ENCODE data around the gene DNPH1. TPM values are rescaled to one million over a fixed set of nuclear protein-coding genes. Genes with fewer than 3 reads are reported as not detected.

Gene DNPH1
- total and polyA plus RNA-seq, 2 of the 8 experiments (the other 6 are each of a cell fraction or from before 2014, with no cell fraction given): 33.9 to 134 TPM

DNA sequence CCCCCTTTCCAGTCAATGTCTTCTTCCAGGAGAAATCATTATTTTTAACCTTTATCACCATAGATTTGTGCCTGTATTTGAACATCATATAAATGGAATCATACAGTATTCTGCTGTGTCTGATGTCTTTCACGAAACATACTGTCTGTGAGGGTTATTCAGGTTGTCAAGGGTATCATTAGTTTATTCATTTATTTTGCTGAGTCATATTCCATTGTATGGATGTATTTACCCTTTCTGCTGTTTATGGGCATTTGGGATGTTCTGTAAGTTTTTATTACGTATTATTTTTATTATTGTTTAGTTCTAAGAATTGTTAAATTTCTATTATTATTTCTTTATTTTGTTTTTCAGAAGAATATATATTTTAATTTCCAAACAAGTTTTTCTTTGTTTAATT is 22.0 kb downstream of the DNPH1 start (continued):
- TF ChIP-seq, protein P1, sequence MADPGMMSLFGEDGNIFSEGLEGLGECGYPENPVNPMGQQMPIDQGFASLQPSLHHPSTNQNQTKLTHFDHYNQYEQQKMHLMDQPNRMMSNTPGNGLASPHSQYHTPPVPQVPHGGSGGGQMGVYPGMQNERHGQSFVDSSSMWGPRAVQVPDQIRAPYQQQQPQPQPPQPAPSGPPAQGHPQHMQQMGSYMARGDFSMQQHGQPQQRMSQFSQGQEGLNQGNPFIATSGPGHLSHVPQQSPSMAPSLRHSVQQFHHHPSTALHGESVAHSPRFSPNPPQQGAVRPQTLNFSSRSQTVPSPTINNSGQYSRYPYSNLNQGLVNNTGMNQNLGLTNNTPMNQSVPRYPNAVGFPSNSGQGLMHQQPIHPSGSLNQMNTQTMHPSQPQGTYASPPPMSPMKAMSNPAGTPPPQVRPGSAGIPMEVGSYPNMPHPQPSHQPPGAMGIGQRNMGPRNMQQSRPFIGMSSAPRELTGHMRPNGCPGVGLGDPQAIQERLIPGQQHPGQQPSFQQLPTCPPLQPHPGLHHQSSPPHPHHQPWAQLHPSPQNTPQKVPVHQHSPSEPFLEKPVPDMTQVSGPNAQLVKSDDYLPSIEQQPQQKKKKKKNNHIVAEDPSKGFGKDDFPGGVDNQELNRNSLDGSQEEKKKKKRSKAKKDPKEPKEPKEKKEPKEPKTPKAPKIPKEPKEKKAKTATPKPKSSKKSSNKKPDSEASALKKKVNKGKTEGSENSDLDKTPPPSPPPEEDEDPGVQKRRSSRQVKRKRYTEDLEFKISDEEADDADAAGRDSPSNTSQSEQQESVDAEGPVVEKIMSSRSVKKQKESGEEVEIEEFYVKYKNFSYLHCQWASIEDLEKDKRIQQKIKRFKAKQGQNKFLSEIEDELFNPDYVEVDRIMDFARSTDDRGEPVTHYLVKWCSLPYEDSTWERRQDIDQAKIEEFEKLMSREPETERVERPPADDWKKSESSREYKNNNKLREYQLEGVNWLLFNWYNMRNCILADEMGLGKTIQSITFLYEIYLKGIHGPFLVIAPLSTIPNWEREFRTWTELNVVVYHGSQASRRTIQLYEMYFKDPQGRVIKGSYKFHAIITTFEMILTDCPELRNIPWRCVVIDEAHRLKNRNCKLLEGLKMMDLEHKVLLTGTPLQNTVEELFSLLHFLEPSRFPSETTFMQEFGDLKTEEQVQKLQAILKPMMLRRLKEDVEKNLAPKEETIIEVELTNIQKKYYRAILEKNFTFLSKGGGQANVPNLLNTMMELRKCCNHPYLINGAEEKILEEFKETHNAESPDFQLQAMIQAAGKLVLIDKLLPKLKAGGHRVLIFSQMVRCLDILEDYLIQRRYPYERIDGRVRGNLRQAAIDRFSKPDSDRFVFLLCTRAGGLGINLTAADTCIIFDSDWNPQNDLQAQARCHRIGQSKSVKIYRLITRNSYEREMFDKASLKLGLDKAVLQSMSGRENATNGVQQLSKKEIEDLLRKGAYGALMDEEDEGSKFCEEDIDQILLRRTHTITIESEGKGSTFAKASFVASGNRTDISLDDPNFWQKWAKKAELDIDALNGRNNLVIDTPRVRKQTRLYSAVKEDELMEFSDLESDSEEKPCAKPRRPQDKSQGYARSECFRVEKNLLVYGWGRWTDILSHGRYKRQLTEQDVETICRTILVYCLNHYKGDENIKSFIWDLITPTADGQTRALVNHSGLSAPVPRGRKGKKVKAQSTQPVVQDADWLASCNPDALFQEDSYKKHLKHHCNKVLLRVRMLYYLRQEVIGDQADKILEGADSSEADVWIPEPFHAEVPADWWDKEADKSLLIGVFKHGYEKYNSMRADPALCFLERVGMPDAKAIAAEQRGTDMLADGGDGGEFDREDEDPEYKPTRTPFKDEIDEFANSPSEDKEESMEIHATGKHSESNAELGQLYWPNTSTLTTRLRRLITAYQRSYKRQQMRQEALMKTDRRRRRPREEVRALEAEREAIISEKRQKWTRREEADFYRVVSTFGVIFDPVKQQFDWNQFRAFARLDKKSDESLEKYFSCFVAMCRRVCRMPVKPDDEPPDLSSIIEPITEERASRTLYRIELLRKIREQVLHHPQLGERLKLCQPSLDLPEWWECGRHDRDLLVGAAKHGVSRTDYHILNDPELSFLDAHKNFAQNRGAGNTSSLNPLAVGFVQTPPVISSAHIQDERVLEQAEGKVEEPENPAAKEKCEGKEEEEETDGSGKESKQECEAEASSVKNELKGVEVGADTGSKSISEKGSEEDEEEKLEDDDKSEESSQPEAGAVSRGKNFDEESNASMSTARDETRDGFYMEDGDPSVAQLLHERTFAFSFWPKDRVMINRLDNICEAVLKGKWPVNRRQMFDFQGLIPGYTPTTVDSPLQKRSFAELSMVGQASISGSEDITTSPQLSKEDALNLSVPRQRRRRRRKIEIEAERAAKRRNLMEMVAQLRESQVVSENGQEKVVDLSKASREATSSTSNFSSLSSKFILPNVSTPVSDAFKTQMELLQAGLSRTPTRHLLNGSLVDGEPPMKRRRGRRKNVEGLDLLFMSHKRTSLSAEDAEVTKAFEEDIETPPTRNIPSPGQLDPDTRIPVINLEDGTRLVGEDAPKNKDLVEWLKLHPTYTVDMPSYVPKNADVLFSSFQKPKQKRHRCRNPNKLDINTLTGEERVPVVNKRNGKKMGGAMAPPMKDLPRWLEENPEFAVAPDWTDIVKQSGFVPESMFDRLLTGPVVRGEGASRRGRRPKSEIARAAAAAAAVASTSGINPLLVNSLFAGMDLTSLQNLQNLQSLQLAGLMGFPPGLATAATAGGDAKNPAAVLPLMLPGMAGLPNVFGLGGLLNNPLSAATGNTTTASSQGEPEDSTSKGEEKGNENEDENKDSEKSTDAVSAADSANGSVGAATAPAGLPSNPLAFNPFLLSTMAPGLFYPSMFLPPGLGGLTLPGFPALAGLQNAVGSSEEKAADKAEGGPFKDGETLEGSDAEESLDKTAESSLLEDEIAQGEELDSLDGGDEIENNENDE (IDR thresholded peaks at IDR 0.05; ENCODE audit: insufficient replicate concordance, low read length): no peak
- no peak for TF ChIP-seq GABPA (IDR thresholded peaks at IDR 0.05; ENCODE audit: borderline replicate concordance, insufficient read depth, low read length)
